SK-N-SH treated with all-trans-retinoic acid at 6 μM for 48 hours (cell line): ENCODE data around the gene SKIL.

Experiments
- ATAC-seq: fragments of 200-7000 bp; cut with Tn5 transposase; 3 replicates; pipeline ENCODE4 v1.9.1; 2020; ENCODE audit warnings: mild to moderate bottlenecking, moderate library complexity
- ARNTL ChIP-seq: fragments of 450-650 bp; formaldehyde crosslinking; IDR thresholded peaks from 2 replicates; pipeline ENCODE4 v1.5.0; 2020; ENCODE audit warnings: low read depth, mild to moderate bottlenecking, moderate library complexity, borderline replicate concordance
- BACH2 ChIP-seq: fragments of 250-450 bp; sonication (Bioruptor Pico); IDR thresholded peaks from 2 replicates; pipeline ENCODE4 v1.9.0; 2021; ENCODE audit warnings: mild to moderate bottlenecking, borderline replicate concordance
- CREB5 ChIP-seq: fragments of 250-450 bp; sonication (Bioruptor Pico); IDR thresholded peaks from 2 replicates; pipeline ENCODE4 v1.5.1; 2020; ENCODE audit warnings: low read depth, mild to moderate bottlenecking, moderate library complexity
- CSDC2 ChIP-seq: fragments of 250-450 bp; sonication (Bioruptor Pico); IDR thresholded peaks from 2 replicates; pipeline ENCODE4 v1.5.0; 2020; ENCODE audit warnings: mild to moderate bottlenecking, moderate library complexity
- CSRNP3 ChIP-seq: fragments of 250-450 bp; sonication (Bioruptor Pico); IDR thresholded peaks from 2 replicates; pipeline ENCODE4 v1.5.1; 2021; ENCODE audit warnings: mild to moderate bottlenecking, moderate library complexity
- ESRRG ChIP-seq: fragments of 250-450 bp; sonication (Bioruptor Pico); IDR thresholded peaks from 2 replicates; pipeline ENCODE4 v1.6.1; 2021; ENCODE audit warnings: mild to moderate bottlenecking
- GLIS3 ChIP-seq: fragments of 250-450 bp; sonication (Bioruptor Pico); IDR thresholded peaks from 2 replicates; pipeline ENCODE4 v1.5.0; 2020; ENCODE audit warnings: mild to moderate bottlenecking, moderate library complexity
- ISL1 ChIP-seq: fragments of 250-450 bp; sonication (Bioruptor Pico); IDR thresholded peaks from 2 replicates; pipeline ENCODE4 v2.1.2; 2022; ENCODE audit warnings: mild to moderate bottlenecking, moderate library complexity
- OSR1 ChIP-seq: fragments of 250-450 bp; sonication (Bioruptor Pico); IDR thresholded peaks from 2 replicates; pipeline ENCODE4 v1.8.0; 2022; ENCODE audit warnings: moderate library complexity, mild to moderate bottlenecking, inconsistent platforms
- PATZ1 ChIP-seq: fragments of 250-450 bp; sonication (Bioruptor Pico); IDR thresholded peaks from 2 replicates; pipeline ENCODE4 v1.8.0; 2020; ENCODE audit warnings: mild to moderate bottlenecking, moderate library complexity, borderline replicate concordance
- POU6F1 ChIP-seq: fragments of 250-450 bp; sonication (Bioruptor Pico); IDR thresholded peaks from 2 replicates; pipeline ENCODE4 v1.8.0; 2021; ENCODE audit warnings: low read depth, mild to moderate bottlenecking, moderate library complexity, borderline replicate concordance
- PPARA ChIP-seq: fragments of 250-450 bp; sonication (Bioruptor Pico); IDR thresholded peaks from 2 replicates; pipeline ENCODE4 v1.5.0; 2020; ENCODE audit warnings: mild to moderate bottlenecking, borderline replicate concordance
- RARB ChIP-seq: fragments of 250-450 bp; sonication (Bioruptor Pico); IDR thresholded peaks from 2 replicates; pipeline ENCODE4 v1.8.0; 2021; ENCODE audit warnings: mild to moderate bottlenecking, moderate library complexity
- SNAI2 ChIP-seq: fragments of 250-450 bp; sonication (Bioruptor Pico); IDR thresholded peaks from 2 replicates; pipeline ENCODE4 v1.5.0; 2020; ENCODE audit warnings: mild to moderate bottlenecking, moderate library complexity
- TCF4 ChIP-seq: fragments of 250-450 bp; sonication (Bioruptor Pico); IDR thresholded peaks from 2 replicates; pipeline ENCODE4 v1.8.0; 2021; ENCODE audit warnings: mild to moderate bottlenecking, moderate library complexity, borderline replicate concordance
- TOX ChIP-seq: fragments of 250-450 bp; sonication (Bioruptor Pico); IDR thresholded peaks from 2 replicates; pipeline ENCODE4 v1.8.0; 2021; ENCODE audit warnings: mild to moderate bottlenecking, moderate library complexity, borderline replicate concordance
- TSHZ2 ChIP-seq: fragments of 250-450 bp; sonication (Bioruptor Pico); IDR thresholded peaks from 2 replicates; pipeline ENCODE4 v1.5.0; 2020; ENCODE audit warnings: mild to moderate bottlenecking, moderate library complexity
- ZC3H10 ChIP-seq: fragments of 250-450 bp; sonication (Bioruptor Pico); IDR thresholded peaks from 2 replicates; pipeline ENCODE4 v1.5.1; 2021; ENCODE audit warnings: mild to moderate bottlenecking, moderate library complexity
- ZFP3 ChIP-seq: fragments of 250-450 bp; sonication (Bioruptor Pico); IDR thresholded peaks from 2 replicates; pipeline ENCODE4 v1.5.0; 2020; ENCODE audit warnings: mild to moderate bottlenecking, moderate library complexity
- ZFP30 ChIP-seq: fragments of 450-650 bp; formaldehyde crosslinking; IDR thresholded peaks from 2 replicates; pipeline ENCODE4 v1.5.0; 2022; ENCODE audit warnings: mild to moderate bottlenecking, moderate library complexity
- ZNF565 ChIP-seq: fragments of 450-650 bp; formaldehyde crosslinking; conservative IDR thresholded peaks from 2 replicates; pipeline ENCODE4 v1.5.0; 2020; ENCODE audit warnings: low read depth, mild to moderate bottlenecking, moderate library complexity
- ZNF70 ChIP-seq: fragments of 450-650 bp; formaldehyde crosslinking; IDR thresholded peaks from 2 replicates; pipeline ENCODE4 v1.5.0; 2020; ENCODE audit warnings: mild to moderate bottlenecking, moderate library complexity
- ZNF8 ChIP-seq: fragments of 450-650 bp; formaldehyde crosslinking; IDR thresholded peaks from 2 replicates; pipeline ENCODE4 v1.5.0; 2020; ENCODE audit warnings: mild to moderate bottlenecking, moderate library complexity

The SKIL gene

GRCh38 chr3:170421111-170421641 is 63.7 kb downstream of the SKIL start (continued):
- TF ChIP-seq CREB5 (no peak), OSR1 (CRISPR knock-in tag) (no peak), SNAI2 (CRISPR knock-in tag) (no peak), PATZ1 (CRISPR knock-in tag) (no peak)

GRCh38 chr3:170421758-170422157 is 64.2 kb downstream of the SKIL start:
- TF ChIP-seq OSR1 (CRISPR knock-in tag): no peak
- no peak for TF ChIP-seq CSRNP3 (CRISPR knock-in tag)
- no peak for TF ChIP-seq TCF4
- TF ChIP-seq SNAI2 (CRISPR knock-in tag): no peak
- no peak for TF ChIP-seq ZC3H10
- TF ChIP-seq CSDC2 (CRISPR knock-in tag): no peak
- no peak for TF ChIP-seq PATZ1 (CRISPR knock-in tag)
- TF ChIP-seq ISL1 (CRISPR knock-in tag): no peak
- TF ChIP-seq ZNF70: no peak
- TF ChIP-seq TSHZ2: no peak
- TF ChIP-seq, all 23 proteins: peak for 0

GRCh38 chr3:170423001-170423615 is 65.6 kb downstream of the SKIL start:
- ATAC-seq: no peak
- TF ChIP-seq ESRRG (CRISPR knock-in tag) (no peak), CSDC2 (CRISPR knock-in tag) (no peak), BACH2 (no peak), POU6F1 (no peak), OSR1 (CRISPR knock-in tag) (no peak), ZFP30 (CRISPR knock-in tag) (no peak), CREB5 (no peak), GLIS3 (CRISPR knock-in tag) (no peak), ISL1 (CRISPR knock-in tag) (no peak), ARNTL (CRISPR knock-in tag) (no peak), ZNF70 (no peak), PPARA (CRISPR knock-in tag) (no peak), TCF4 (no peak), ZFP3 (CRISPR knock-in tag) (no peak), TOX (CRISPR knock-in tag) (no peak), RARB (no peak), ZNF8 (no peak), SNAI2 (CRISPR knock-in tag) (no peak), ZNF565 (no peak), ZC3H10 (no peak)
- TF ChIP-seq, all 23 proteins: peak for 0

More at GRCh38 chr3:170421758-170422157, 64.2 kb downstream of the SKIL start:
- ATAC-seq: no peak
